Amniotic epithelial cell (primary cell): ENCODE results near the gene CCR6.
"Not testable (repeated sequence)": the region's sequence is repeated elsewhere in the genome, so short reads cannot be mapped to it uniquely, and the experiment has no call there.

Experiments used
- DNase-seq: peaks from one replicate; pipeline ENCODE4 v3.0.0-alpha.2; 2010; ENCODE audit warnings: low read depth

CCR6 gene

DNA sequence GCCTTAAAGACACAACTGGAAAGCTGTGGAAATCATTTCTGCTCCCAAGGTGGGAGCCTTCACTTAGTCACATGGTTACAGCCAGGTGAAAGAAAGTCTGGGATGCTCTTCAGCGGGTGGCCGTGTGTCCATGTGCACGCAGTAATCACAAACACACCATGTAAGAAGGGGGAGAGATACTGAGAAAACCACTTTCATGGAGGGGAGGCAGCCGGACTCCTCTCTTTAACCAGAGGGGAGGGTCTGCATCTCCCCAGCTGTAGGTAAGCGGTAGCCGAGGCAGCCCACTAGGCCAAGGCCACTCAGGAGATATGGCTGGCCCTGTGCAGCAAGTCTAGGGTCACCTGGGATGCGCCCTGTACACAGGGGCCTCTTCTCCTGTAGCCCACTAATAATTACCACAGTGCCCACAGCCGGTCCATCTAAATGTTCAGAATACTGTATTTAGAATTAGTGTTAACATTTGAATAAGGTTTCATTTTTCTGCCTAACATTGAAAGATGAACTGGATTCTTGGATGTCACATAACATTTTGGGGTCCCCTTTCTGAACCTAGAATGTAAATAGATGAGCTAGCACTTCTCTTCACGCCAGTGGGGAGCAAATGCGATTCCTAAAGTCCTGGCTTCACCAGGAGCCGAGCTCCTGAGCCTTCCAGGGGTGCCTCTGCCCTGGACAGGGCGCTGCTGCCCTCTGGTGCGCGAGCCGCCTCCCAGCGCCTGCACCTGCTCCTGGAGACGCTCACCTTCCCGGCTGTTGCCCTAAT is 19.0 kb downstream of the CCR6 start:
- DNase-seq, result peak; percentile 3

GRCh38 chr6:167142433-167142761 is 19.5 kb downstream of the CCR6 start:
- DNase-seq, result no peak

DNA sequence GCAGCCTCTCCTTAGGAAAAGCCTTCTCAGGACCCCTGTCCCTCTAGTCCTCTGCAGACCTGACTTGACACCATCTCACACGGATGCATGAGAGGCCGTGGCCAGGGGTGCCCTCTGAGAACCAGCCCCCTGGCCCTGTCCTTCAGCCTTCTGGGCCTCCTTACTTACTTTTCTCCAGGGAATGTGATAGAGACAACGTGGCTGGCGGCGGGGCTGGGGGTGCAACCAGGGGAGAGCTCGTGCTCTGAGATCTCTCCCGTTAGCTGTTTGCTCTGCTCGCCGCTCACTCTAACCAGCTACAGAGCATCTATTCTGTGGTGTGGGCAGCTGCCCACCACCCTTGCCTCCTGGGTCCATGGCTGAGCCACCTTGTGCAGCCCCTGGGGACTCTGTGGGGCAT is 20.1 kb downstream of the CCR6 start:
- DNase-seq, result no peak

DNA sequence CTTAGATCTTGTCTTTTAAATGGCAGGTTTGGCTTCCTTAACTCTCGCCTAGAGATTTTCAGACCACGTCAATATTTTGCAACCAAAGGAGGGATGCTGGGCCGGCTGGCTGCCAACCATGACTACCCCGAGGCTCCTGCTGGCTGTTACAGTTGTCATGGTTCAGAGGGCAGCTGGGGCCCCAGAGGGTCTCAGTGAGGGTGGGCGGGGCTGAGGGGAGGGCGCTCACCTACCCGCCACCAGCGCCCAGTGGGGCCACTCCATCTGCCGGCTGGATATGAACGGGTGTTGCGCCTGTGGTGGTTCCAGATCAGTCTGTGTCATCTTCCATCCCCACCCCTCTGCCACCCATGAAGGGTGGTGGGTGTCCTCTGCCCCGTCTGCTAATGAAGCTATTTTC is 22.6 kb downstream of the CCR6 start:
- no peak for DNase-seq

GRCh38 chr6:167146135-167146534 is 23.2 kb downstream of the CCR6 start:
- no peak for DNase-seq

GRCh38 chr6:167146977-167147376 is 24.1 kb downstream of the CCR6 start:
- no peak for DNase-seq

- DNase-seq, result no peak
Measured at GRCh38 chr6:167148021-167148420, 25.1 kb downstream of the CCR6 start.

- no peak for DNase-seq
Measured at GRCh38 chr6:167148997-167149396, 26.1 kb downstream of the CCR6 start.

DNA sequence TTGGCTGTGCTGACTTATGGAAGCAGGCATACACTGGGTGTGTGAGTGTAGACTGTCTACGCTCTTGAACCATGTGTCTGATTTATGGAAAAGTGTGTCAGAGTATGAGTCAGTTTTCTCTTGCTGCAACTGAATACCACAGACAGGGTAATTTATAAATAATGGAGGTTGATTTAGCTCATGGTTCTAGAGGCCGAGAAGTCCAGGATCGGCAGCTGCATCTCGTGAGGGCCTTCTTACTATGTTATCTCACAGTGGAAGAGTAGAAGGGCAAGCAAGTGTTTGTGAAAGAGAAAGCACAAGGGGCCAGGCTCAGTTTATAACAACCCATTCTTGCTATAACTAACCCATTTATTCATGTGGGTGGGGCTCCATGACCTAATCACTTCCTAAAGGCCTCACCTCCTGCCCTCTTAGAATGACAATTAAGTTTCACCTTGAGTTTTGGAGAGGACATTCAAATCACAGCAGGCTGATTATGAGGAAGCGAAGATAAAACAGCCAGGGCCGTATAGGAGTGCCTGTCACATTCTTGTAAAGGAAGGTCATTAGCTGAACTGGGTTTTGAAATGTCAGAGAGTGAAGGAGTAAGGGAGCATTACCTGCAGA is 28.1 kb downstream of the CCR6 start:
- DNase-seq, result no peak

DNA sequence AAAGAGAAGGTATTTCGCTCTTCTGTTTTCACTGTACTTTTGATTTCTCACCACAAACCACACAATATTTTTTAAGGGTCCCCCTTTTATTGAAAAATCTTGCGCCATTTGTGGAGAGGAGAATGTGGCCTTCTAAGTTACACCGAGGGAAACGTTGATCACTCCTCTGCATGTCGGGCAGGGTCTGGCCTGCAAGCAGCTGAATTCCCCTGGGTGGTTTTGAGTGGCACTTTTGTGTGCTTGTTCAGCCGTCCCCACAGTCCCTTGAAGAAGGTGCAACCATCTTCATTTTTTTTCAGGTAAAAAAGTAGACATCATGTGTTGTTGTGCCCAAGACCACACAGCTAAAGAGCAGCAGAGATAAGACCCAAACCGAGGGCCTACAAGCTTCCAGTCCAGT is 28.8 kb downstream of the CCR6 start:
- no peak for DNase-seq

- no peak for DNase-seq
Measured at GRCh38 chr6:167152862-167153261, 30.0 kb downstream of the CCR6 start.

- DNase-seq, result no peak
Measured at GRCh38 chr6:167153521-167153959, 30.6 kb downstream of the CCR6 start.

DNA sequence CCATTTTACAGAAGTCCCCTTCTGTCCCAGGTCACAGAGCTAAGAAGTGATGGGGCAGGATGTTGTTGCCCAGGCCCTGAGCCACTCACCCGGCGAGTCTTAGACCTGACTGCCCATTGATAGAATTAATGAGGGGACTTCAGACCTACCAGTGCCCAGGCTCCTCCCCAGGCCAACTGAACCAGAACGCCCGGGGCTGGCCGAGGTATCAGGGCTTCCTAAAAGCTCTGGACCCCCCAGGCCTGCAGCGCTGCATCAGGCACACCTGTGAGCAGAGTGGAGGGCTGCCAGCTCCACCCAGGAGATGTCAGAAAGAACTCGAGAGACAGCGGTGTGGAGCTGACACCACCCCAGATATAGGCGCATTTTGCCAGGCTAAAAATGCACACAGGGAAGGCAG is 31.4 kb downstream of the CCR6 start:
- no peak for DNase-seq

- DNase-seq, result no peak
Measured at GRCh38 chr6:167154895-167155294, 32.0 kb downstream of the CCR6 start.

- no peak for DNase-seq
Measured at GRCh38 chr6:167157414-167157813, 34.5 kb downstream of the CCR6 start.

DNA sequence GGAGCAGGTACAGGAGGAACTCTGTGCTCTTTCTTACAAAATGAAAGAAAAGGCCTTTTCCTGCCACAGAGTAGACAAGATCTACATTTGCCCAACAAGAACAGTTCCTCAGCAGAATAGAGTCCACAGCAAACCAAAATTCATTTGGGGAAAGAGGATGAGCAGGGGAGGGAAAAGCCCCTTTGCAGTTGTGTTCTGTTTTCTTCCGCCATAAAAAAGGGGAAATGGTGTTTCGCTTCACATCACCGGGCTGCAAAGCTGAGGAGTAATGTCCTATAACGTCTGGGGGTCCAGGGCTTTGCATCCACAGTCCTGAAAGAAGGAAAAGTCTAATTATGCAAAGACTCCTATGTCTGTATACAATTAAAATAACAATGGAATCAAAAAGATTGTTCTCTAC is 35.0 kb downstream of the CCR6 start, which contains the start of gene GPR31:
Gene GPR31, minus strand, starts transcription at position 118 of the 400 bp plus-strand sequence. CDS start 149 bp downstream, outside the sequence.
- no peak for DNase-seq

DNA sequence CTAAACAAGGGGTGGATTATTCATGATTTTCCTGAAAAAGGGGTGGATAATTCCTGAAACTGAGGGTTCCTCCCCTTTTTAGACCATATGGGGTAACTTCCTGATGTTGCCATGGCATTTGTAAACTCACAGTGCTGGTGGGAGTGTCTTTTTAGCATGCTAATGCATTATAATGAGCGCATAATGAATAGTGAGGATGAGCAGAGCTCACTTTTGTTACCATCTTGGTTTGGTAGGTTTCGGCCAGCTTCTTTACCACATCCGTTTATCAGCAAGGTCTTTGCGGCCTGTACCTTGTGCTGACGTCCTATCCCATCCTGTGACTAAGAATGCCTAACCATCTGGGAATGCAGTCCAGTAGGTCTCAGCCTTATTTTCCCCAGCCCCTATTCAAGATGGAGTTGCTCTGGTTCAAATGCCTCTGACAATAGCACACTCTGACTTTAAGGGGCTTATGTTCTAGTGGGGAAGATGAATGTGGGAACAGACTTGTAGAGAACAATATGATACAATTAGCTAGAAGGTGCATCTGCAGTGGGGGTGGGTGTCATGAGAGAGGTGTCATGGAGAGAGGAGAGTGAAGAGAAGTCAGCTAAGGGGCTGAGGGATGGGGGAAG is 39.1 kb downstream of the CCR6 start:
- no peak for DNase-seq

DNA sequence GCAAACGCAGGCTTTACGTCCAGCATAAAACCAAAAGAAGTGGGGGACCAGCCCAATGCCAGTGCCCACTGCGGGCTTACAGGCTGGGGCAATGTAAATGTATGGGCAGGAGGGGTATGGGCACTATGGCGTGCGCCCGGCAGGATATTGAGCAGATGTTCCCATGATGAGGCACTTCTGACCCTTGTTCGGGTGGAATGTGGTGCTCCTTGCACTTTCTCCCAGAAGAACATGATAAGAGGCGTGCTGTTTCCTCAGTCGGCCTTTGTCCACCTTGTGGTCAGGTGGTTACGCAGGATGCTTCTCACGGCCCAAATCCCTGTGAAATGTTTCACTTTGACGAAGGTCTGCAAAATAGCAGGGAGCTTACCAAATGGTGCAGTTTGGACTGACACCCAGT is 39.7 kb downstream of the CCR6 start:
- no peak for DNase-seq

DNA sequence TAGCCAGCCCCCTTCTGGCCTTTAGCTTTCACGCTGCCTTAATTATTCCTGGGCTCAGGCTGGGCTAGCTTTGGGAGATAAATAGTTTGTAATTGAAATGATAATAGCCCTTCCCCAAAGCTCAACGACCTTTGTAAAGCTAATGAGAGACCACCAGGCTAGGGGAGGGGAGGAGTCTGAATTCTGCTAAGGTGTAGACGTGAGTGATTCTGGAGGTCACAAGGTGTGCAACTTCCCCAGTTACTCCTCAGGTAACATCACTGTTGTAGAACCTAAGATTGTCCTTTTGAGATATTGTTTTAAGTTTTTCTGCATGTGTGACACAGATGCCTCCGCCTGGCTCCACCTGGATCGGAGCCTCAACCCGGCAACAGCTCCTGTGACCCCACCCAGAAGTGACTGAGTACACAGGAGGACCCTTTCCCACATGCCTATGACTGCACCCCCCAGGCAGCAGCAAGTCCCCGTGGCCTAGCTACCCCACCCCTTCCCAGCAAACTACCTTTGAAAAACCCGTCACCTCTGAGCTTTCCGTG is 40.6 kb downstream of the CCR6 start:
- DNase-seq, result no peak

DNA sequence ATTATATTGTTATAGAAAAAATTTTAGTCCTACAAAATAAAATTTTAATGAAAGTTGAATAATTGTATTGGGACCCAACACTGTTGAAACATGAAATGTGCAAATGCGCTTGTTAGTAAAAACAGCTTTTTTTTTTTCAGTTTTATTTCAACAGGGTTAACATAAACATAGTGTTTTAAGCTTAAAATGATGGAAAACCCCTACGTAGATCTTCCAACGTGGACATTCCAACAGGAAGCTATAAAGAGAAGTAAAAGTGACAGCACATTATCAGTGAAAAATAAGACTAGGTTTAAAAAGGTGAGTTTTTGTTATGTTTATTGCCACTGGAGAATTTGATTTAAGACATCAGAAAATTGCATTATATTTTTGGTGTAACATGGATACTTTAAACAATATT is 41.4 kb downstream of the CCR6 start:
- no peak for DNase-seq

DNA sequence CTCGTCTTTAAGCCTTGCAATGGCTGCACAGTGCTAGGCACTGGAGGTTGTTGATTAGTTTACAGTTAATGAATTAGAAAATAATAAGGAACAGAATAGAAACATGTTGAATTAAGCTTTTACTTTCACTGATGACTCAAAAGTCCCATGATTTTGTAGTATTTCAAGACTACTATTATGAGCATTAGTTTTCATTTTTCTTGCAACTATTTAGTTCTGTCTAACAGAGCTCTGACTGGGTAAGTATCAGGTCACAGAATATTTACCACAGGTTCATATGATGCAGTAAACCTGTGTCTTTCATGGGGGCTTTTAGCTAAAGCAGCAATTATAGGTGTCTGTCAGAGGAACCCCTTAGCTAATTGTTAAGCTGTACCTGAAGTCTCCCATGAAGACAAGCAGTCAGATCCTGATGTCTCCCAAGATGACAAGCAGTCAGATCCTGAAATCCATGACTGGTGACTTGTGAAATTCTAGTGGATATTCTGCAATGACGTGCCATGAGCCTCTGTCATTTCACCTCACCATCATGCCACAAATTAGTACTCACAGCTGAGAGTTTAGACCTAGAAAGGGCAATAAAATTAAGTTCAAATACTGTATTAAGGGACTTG is 43.1 kb downstream of the CCR6 start:
- no peak for DNase-seq

DNA sequence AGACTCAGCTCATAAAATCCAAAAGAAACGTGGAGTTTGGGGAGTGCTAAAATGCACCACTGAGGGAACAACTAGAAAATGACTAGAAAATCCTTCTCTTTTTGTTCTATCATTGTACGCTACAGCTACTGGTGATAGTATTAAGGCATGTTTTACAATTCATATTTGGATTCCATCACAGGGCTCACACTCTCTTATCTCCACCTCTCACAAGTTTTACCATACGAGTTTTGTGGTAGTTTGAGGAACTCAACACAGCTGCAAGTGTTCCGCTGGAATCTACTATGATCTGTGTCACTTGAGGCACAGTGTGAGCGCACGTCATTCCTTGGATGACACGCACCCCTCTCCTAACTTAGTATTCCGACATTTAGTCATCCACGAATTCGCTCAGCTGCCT is 44.8 kb downstream of the CCR6 start:
- DNase-seq, result not testable (repeated sequence)

- not testable (repeated sequence) for DNase-seq
Measured at GRCh38 chr6:167168296-167168695, 45.4 kb downstream of the CCR6 start.
